Measurements from ENCODE around the gene TUB.

DNA sequence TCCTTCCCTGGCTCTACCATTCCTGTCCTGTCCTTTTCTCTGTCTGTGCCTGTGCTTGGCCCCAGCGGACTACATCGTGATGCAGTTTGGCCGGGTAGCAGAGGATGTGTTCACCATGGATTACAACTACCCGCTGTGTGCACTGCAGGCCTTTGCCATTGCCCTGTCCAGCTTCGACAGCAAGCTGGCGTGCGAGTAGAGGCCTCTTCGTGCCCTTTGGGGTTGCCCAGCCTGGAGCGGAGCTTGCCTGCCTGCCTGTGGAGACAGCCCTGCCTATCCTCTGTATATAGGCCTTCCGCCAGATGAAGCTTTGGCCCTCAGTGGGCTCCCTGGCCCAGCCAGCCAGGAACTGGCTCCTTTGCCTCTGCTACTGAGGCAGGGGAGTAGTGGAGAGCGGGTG is 20.4 kb downstream of the TUB start:
- TF ChIP-seq SIN3A (IDR thresholded peaks at IDR 0.05; ENCODE audit: borderline replicate concordance, insufficient read depth, low read length): no peak
- no peak for TF ChIP-seq POLR2AphosphoS5 (IDR thresholded peaks at IDR 0.05; ENCODE audit: low read depth, low read length)
- no peak for TF ChIP-seq TAF1 (IDR thresholded peaks at IDR 0.05; ENCODE audit: borderline replicate concordance, insufficient read depth, low read length)
- TF ChIP-seq, protein P1, sequence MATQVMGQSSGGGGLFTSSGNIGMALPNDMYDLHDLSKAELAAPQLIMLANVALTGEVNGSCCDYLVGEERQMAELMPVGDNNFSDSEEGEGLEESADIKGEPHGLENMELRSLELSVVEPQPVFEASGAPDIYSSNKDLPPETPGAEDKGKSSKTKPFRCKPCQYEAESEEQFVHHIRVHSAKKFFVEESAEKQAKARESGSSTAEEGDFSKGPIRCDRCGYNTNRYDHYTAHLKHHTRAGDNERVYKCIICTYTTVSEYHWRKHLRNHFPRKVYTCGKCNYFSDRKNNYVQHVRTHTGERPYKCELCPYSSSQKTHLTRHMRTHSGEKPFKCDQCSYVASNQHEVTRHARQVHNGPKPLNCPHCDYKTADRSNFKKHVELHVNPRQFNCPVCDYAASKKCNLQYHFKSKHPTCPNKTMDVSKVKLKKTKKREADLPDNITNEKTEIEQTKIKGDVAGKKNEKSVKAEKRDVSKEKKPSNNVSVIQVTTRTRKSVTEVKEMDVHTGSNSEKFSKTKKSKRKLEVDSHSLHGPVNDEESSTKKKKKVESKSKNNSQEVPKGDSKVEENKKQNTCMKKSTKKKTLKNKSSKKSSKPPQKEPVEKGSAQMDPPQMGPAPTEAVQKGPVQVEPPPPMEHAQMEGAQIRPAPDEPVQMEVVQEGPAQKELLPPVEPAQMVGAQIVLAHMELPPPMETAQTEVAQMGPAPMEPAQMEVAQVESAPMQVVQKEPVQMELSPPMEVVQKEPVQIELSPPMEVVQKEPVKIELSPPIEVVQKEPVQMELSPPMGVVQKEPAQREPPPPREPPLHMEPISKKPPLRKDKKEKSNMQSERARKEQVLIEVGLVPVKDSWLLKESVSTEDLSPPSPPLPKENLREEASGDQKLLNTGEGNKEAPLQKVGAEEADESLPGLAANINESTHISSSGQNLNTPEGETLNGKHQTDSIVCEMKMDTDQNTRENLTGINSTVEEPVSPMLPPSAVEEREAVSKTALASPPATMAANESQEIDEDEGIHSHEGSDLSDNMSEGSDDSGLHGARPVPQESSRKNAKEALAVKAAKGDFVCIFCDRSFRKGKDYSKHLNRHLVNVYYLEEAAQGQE (IDR thresholded peaks at IDR 0.05; ENCODE audit: insufficient read depth in 1 of 2, low read depth in 2 of 2, low read length in 2 of 2): no peak

All from PFSK-1 (cell line).